GM03348 (cell line): ENCODE data around the gene PRB2.
"Not testable (repeated sequence)": the region's sequence is repeated elsewhere in the genome, so short reads cannot be mapped to it uniquely, and the experiment has no call there.

Experiments used
- DNase-seq: peaks from one replicate; pipeline ENCODE4 v3.0.0; 2012; ENCODE audit warnings: low spot score

PRB2 gene

GRCh38 chr12:11395467-11395866 is at the start of gene PRB2:
PRB2 (minus strand) TSS chr12:11395567; CDS start chr12:11395529, 38 bp downstream.
- not testable (repeated sequence) for DNase-seq

GRCh38 chr12:11437966-11438365 is 42.6 kb upstream of the PRB2 start:
- no peak for DNase-seq

DNA sequence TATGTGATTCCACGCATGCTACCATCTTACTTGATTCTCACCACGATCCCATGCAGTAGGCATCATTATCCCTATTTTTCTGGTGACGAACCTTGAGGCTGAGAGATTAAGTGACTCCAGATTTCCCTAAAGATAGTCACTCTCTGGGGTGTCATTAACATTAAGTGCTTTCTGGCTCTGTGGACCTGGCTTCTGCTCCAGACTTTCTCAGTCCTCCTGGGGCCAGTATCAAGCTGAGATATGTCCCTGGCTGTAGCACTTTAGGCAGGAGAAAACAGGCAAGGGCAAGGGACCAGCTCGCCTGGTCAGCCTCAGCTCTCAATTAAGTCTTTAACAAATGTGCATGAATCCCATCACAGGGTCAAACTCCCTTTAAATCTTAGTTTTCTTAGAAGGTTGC is 38.3 kb upstream of the PRB2 start:
- DNase-seq = no peak

- no peak for DNase-seq
Observed at GRCh38 chr12:11431486-11431885, 36.1 kb upstream of the PRB2 start.

- DNase-seq = no peak
Observed at GRCh38 chr12:11427341-11427740, 32.0 kb upstream of the PRB2 start.

GRCh38 chr12:11412731-11413130 is 17.4 kb upstream of the PRB2 start:
- no peak for DNase-seq

DNA sequence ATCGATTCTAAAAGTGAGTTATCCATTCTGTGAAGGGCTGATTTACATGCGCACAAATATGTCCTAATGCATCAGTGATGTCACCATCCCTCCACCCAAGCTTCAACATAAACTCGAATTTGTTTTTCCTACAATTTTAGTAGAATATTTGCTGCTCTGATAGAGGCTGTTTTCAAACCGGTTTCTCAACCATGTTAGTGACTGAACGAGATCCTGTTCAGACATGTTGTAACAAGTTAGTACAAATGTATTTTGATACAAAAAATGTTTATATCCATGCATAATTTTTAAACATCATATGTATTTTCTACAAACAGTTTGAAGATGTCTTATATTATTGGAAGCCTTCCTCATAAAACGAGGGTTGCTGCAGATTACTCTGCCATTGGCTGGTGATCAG is 12.7 kb upstream of the PRB2 start:
- no peak for DNase-seq

GRCh38 chr12:11397366-11397765 is 2.0 kb upstream of the PRB2 start:
- no peak for DNase-seq

- DNase-seq = not testable (repeated sequence)
Observed at GRCh38 chr12:11391456-11391855, 3.9 kb downstream of the PRB2 start.

- not testable (repeated sequence) for DNase-seq
Observed at GRCh38 chr12:11377420-11377819, 17.9 kb downstream of the PRB2 start.

DNA sequence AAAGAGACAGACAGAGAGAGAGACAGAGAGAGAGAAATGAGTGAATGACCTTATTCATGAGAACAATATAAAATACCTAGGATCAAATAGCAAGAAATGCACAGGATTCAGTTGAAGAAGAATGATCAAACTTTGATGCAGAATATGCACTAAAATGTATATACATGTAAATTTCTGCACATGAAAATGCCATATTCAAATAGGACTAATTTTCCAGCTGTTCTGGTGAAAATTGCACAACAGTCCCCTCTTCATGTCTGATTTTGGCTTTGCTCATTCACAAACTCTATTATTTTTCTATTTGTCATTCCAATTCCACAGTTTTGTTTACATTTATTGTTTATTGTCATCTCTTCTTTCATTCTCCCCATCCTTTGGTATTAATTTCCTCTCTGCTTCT is 34.2 kb downstream of the PRB2 start:
- no peak for DNase-seq

DNA sequence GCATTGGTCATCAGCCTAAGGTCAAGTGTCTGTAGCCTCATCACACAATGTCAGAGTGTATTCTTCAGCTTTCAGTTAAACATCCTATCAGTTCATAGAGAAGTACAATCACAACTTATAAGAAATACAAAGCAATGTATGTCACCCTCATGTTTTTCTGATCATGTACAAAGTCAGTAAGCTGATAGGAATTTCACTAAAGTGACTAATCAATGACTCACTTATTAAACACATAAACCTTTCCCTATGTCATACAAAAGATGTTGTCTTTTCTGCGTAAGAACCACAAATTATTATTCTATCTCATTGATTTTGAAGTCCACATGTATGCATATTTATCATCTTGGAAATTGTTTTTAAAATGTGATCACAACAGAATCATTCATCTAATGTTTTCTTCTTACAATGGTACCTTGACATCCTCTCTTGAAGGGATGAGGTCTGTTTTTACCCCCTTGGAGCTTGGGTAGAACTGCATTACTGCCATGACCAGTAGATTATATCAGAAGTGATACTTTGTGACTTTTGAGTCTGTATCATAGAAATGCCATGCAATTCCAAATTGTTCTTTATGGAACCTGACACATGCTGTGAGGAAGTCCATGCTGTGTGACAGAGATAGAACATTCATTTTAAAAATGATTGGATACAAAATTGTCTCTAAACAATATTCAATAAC is 35.0 kb downstream of the PRB2 start:
- not testable (repeated sequence) for DNase-seq

DNA sequence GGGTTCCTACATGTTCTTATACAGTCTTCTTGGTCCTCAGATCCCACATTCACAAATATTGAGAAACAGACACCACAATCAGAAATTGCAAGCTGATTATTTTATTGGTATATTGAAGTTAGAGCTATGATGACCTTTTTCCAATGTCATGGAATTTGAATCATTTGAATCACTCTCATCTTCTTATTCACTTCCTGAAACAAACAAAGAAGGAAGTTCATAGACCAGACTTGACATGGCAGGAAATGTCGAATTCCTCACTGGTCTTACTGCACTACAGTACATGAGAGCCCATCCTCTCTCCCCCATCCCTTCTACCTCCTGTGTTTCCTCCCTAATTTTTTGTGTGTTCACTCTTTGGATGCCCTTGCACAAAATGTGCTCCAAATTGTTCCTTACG is 43.6 kb downstream of the PRB2 start:
- DNase-seq = not testable (repeated sequence)

GRCh38 chr12:11348439-11348838 is 46.9 kb downstream of the PRB2 start:
- no peak for DNase-seq

DNA sequence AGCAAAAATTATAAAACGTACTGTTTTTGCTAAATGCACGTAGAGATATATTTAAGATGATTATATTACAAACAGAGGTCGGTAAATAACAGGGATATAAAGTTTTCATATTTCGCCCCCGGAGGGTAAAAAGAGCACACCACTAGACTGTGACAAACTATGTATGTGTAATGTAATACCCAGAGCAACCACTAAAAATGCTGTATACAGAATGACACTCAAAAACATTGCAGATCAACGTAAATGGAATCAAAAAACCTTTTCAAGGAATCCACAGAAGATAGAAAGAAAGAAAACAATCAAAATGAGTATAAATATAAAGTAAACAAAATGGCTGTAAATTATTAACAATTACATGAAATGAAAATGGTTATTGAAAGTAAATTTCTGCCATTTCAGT is 47.6 kb downstream of the PRB2 start:
- DNase-seq = no peak

DNA sequence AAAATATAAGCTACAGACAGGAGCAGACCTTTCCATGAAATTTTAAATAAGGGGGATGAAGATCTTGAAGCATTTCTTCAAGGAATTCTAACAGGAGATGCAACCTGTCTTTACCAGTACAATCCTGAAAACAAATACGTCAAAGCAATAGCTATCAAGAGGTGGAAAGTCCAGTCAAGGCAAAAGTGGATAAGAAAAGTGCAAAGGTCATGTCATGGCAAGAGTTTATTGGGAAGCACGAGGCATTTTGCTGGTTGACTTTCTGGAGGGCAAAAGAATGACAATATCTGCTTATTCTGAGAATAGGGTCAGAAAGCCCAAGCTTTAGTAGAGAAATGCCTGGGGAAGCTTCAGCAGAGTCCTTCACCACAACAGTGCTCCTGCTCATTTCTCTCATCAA is 50.9 kb downstream of the PRB2 start:
- DNase-seq = no peak
